RCC 7860 (cell line): ENCODE measurements around the gene ARHGEF39.

Experiments
- DNase-seq: peaks from one replicate; pipeline ENCODE4 v3.0.0-alpha.2; 2015; ENCODE audit warnings: low spot score
- FAIRE-seq: peaks from 2 replicates; lab custom pipeline; 2012; peaks lifted over from hg19 to GRCh38; lab: Jason Lieb, UNC

The ARHGEF39 gene

DNA sequence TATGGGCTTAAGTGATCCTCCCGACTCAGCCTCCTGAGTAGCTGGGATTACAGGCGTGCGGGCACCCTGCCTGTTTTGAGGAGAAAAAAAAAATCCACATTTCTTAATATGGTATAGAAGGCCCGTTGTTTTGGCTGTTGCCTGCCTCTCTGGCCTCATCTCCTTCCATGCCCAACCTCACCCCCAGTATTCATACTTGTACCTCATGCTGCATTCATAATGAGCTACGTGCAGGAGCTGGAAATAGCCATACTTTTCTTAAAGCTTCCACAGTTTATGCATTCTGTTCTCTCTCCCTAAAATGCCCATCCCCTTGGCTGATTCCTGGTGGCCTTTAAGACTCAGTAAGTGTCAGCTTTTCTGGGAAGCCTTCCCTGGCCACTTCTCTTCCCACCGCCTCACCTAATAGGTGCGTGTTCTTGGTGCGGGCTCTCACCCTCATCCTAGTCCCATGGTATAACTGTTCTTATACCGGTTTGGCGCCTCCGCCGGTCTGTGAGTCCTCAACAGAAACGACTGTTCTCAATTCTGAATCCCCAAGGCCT, 26.8 kb upstream of the ARHGEF39 start:
- DNase-seq (no peak), FAIRE-seq (no peak)

DNA sequence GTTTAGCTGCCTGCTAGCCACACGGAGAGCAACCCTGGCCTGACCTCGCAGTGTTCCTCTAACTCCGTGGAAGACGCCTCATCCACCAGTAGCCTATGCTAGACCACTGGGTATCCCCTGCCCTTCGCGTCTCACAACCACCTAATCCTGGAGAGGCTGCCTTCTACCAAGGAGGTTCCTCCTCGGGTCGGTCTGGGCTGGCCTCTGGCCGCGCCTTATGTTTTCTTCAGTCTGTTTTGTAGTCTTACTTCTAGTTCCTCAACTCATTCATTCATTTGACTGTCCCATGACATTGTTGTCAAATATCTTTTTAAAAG, 26.3 kb upstream of the ARHGEF39 start:
- FAIRE-seq (no peak), DNase-seq (no peak)

DNA sequence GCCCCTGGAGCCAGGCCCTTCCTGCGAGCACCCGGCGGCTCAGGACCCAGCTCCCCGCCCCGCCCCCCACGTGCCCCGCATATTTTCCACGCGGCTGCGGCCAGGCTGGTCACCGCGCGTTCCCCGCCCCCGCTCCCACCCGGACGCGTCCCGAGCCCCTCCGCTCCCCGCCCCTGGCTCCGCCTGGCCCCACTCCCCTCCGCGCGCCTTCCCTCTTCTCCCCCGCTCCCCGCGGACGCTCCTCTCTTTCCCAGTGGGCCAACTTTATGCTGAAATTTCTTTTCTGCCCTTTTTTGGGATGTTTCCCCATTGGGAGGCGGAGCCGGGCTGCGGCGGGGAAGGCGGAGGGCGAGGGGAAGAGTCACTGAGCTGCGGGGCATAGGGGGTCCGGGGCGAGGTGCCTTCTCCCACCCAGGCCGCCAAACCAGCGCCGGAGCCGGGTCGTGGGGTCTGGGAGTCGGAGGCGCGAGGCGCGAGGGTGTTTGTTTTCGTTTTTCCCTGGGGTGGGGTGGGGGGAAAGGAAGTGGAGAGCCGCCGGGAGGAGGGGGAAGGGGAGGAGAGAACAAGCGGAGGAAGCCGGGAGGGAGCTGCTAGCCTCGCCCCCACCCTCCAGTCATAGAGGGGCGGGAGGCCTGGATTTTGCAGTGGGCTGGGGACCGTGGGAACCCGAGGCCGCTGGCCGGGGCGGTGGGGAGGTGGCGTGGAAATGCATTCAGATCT, 25.8 kb upstream of the ARHGEF39 start:
- no peak for DNase-seq
- FAIRE-seq, result no peak

DNA sequence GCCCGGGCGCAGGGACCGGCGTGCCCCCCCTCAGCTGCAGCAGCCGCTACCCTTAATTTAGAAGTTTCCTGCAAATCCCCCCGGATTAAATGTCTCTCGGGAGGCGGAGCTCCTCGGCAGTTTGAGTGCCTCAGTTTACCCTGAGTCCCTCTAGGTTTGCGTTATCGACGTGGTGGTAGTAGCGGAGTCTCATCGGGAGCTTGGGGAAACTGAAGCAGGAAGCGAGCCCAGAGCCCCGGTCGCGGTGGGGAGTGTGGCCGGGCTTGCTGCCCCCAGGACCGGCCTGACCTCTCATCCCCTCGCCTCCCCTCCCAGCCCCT, 25.3 kb upstream of the ARHGEF39 start:
- DNase-seq (no peak), FAIRE-seq (no peak)

DNA sequence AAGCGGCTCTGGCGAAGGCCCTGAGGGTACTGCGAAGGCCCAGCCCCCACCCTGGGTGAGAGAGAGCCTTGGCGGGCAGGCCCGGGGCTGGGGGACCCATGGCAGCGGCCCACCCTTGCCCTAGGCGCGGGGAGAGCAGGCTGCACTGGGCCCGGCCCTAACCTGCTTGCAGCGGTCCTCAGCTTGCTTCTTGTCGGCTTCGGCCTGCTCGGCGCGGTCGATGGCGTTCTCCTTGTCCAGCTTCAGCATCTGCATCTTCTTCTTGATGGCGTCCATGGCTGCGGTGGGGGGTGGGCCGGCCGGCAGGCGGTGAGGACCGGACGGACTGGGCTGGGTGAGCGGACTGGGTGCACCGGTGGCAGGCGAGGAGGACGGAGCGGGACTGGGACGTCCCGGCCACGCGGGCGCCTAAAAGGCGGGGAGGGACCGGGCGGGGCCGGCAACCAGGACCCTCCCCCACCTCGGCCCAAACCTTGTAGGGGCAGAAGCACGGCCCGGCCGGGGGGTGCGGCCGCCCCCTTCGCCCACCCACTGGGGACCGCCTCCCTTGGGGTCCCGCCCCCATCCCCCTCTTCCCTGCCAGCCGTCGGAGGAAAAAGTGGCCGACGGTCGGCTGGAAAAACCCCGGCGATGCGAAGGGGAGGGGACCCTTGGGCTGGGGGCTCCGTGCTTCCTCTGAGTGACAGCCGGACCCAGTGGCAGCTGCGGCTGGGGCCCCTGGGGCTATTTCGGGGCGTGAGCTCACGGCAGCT, 24.7 kb upstream of the ARHGEF39 start, which contains the start of gene TPM2:
TPM2 (minus strand) TSS at position 384 of the 752 bp plus-strand sequence; CDS start at position 276, 108 bp downstream.
- FAIRE-seq (no peak), DNase-seq (no peak)

DNA sequence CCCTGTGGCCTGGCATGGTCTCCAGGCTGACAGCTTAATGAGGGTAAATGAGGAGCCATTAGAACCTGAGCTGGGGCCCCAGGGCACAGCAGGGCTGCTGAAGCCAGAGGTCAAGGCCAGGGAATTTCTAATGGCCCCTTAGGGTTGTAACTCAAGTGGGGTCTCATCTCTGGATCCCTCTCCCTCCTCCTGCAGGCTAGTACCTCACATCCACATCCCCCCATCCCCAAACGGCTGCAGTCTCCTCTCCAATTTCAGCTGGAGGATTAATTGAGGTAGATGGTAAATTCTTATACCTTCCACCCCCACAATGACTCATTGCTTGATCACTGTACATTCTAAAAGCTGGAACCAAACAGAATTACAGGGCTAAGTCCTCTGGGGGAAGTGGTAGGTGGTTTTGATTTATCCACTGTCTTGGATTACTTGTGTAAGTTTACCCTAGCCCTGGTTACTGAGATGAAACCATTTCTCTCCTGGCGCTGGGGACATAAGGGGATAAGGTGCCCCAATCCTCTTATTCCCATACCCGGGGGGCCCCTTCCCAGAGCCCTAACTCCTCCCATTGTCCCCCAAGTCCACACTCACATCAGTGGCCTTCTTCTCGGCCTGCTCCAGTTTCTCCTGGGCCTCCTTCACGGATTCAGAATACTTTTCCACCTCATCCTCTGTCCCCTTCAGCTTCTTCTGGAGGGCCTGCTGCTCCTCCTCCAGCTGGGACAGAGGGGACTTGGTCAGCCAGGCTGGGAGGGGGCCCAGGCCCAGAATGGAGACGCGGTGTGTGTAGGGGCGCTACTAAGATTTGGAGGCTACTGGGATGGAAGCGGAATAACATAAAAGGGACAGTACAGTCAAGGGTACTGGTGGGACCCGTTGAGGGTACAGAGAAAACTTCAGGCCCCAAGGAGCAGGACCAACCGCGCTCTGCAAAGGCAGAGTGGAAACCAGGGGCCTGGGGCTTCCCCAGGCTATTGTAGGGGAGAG, 23.9 kb upstream of the ARHGEF39 start:
- DNase-seq, result peak; percentile 78
- peak; percentile 86 for FAIRE-seq

DNA sequence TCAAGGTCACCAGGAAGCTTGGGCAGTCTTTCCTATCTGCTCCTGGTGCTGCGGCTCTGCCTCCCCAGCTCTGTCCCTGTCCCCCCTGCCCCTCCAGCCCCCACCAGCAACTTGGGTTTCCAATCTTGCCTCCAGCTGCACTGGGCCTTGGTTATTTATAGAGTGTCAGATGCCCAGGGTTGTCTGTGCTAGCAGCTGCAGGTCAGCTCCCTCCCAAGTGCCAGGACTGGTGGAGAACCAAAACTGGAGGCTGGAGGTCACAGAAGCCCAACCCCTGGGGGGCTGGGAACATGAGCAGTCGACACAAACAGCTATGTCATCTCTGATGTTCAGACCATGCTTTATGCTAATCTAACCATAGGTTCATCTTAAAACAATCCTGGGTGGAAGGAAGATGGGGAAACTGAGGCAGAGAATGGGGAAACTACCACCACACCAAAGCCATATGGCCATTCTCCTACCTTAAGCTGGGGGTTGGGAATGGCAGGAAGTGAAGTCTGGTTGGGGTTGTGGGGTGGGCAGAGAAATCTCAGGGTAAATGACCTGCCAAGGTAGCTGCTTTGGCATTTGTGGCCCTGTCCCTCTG, 23.1 kb upstream of the ARHGEF39 start:
- FAIRE-seq, result no peak
- DNase-seq, result no peak

DNA sequence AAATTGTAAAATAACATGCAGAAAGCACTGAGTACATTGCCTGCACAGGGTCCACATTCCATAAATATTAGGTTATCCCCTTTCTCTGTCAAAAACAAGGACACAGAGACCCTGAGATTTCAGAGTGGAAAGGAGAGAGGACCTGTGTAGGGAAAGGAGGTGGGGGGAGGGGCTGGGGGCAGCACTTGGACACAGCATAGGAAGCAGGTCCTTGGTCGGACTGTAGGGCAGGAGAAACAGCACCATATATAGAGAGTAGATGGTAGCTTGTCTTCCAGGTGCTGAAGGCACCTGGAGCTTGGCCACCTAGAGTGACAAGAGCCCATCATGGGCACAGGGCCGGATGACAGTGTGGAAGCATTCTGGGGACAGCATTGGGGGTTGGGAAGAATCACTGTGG, 22.3 kb upstream of the ARHGEF39 start:
- DNase-seq, result no peak
- no peak for FAIRE-seq

DNA sequence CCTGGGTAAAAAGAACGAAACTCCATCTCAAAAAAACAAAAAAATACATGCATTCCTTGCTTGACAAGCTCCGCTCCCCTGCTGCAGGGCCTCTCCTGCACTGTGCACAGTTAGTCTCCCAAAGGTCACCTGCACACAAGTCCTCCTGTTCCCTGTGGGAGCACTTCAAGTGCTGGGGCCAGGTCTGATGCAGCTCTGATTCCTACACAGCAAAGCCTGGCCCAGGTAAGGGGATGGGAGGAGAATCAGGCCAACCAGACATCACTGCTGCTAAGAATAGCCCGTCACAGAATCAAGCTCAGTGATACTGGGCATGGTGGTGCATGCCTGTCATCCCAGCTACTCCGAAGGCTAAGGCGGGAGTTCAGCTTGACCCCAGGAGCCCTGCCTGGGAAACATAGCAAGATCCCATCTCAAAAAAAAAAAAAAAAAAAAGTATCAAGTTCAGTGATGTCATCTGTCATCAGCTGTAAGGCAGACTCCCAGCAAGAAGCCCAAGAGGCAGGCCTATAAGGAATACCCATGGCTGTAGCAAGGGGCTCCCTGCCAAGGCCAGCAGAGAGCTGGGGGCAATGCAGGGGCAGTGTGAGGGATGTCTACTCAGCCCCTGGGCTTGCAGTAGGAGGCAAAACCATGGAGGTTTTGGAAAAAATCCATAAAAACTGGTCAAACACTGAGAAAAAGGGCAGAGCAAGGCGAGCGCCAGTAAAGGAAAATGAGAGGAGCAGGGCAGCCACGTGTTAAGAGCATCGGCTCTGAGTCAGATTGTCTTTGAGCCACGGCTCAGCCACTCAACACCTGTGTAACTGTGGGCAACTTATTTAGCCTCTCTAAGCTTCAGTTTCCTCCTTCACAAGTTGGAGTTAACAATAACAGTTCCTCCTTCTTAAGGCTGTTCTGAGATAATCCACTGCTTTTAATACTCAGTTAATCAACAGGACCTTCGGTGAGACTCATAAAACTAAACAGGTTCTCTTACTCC, 21.5 kb upstream of the ARHGEF39 start:
- DNase-seq, result no peak
- no peak for FAIRE-seq

DNA sequence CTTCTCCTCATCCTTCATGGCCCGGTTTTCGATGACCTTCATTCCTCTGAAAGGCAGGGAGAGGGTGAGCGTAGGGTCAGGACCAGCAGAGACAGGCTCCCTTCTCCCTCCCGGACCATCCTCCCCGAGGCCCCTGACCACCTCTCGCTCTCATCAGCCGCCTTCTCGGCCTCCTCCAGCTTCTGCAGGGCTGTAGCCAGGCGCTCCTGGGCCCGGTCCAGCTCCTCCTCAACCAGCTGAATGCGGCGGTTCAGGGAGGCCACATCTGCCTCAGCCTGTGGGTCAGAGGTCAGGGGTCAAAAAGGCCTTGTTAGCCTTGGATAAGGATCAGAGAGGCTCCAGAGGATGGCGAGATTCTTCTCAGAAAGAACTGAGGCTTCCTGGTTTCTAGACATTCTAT, 20.5 kb upstream of the ARHGEF39 start:
- no peak for FAIRE-seq
- no peak for DNase-seq

DNA sequence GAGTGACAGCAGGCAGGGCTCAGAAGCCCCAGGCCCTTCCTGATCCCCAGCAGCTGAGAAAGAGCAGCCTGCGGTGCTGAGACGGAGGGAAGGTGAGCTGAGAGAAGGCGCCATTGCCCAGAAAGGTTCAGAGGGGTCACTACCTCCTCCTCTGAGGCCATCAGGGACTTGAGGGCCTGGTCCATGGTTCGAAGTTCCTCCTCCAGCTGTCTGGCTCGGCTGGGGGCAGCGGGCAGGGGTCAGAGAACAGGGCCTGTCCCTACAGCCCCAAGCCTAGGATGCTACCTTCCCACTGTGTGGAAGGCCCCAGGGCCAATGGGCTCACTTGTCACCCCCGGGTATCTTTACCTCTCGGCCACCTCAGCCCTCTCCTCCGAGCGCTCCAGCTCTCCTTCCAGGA, 19.9 kb upstream of the ARHGEF39 start:
- DNase-seq, result no peak
- FAIRE-seq, result no peak

DNA sequence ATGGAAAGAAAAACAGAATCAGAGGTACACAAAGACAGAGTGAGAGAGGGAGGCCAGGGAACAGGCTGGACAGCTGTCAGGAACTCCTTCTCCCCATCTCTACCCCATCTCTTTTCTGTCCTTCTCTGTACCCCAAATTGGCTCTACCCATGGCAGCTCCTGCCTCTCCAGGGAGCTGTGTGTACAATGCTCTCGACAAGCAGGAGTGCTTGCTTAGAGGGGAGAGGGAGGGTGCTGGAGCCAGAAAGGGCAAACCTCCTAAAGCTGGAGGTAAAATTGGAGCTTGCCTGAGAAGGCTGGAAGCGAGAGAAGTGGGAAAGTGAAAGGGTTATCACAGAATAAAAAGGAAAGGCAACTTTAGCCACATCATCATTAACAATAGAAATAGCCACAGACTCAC, 18.3 kb upstream of the ARHGEF39 start:
- FAIRE-seq (no peak), DNase-seq (no peak)

DNA sequence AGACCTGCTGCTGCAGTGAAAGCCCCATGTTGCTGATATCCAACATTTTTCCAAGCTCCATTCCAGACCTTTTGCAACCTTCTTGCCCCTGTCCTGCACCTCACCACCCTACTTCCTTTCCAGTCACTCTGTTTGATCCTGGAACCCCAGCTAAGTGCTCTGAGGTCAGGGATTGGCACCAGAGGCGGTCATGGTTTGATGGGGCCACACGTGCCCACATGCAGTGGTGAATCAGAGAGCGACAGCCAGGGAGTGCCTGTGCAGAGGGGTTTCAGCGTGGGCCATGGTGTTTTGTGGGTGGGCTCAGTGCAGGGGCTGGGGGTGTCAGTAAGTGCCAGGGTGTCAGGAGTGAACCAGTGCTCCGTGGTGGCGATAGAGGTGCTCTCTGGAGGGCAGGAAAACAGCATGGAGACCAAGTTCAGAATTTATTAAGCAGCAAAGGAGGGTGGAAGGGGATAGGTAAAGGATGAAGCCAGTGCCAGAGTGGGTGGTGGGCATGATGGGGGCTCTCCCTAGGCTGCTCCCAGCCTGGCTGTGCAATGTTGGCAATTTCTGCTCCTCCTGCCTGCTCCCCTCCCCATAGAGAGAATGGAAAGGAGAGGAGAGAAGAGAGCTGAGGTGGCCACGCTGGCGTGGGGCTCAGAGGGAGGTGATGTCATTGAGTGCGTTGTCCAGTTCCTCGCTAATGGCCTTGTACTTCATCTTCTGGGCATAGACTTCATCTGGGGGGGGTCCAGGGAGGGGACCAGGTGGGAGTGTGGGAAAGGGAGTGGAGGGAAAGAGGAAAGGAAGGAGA, 17.7 kb upstream of the ARHGEF39 start:
- DNase-seq, result no peak
- FAIRE-seq, result no peak

DNA sequence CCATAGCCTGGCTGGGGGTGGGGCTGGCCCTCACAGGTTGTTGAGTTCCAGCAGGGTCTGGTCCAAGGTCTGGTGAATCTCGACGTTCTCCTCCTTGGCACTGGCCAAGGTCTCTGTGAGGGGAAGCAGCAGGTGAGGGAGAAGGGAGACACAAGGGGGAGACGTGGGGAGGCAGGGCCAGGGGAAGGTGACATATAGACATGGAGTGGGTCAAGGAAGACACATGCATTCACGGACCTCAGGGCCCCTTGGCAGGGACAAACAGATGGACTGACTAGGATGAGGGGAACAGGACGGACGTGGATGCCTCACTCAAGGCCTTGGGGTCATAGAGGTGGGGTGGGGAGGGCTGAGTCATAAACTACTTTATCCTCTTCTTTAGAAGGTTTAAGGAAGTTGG, 17.1 kb upstream of the ARHGEF39 start:
- DNase-seq (no peak), FAIRE-seq (no peak)

DNA sequence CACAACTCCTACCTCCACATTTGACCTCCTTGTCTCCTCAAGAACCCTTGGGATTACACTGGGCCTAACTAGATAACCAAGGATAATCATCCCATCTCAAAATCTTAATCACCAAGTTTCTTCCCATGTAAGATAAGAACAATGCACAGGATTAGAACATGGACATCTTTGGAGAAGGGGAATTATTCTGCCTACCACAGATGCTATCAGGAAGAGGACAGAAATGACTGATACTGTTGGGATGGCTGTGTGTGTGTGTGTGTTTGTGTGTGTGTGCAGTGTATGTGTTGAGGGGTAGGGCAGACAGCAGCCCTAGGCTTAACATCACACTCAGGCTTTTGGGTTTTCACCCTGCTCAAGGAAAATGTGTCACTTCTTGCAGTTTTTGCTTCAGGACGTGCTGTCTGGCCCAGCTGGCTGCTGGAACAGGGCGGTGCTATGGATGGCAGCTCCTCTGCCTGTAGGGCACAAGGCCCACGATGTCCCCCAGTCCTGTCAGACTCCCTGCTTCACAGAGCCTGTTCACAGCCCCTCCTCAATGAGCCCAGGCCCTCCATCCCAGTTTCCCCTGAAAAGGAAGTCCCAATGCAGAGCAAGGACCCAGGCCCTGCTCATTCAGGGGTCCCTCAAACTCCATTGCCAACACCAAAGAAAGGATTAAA, 16.5 kb upstream of the ARHGEF39 start:
- FAIRE-seq, result no peak
- DNase-seq, result no peak

DNA sequence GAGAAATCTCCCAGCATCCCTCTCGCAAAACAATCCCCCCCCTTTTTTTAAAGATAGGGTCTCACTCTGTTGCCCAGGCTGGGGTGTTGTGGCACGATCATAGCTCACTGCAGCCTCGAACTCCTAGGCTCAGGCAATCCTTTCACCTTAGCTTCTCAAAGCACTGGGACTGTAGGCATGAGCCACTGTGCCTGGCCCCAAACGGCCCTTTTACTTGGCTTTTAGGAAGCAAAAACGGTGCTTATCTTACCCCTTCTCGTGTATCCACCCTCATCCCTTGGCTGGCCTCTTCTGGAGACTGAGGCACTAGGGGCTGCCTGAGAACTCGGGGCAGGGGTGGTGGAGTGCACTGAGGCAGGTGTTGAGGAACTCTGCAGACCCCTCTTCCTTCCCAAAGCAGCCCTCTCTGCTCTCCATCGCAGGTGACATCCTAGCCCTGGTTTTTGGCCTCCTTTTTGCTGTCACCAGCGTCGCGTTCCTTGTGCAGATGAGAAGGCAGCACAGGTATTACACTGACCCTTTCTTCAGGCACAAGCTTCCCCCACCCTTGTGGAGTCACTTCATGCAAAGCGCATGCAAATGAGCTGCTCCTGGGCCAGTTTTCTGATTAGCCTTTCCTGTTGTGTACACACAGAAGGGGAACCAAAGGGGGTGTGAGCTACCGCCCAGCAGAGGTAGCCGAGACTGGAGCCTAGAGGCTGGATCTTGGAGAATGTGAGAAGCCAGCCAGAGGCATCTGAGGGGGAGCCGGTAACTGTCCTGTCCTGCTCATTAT, 15.5 kb upstream of the ARHGEF39 start:
- no peak for DNase-seq
- FAIRE-seq, result no peak

DNA sequence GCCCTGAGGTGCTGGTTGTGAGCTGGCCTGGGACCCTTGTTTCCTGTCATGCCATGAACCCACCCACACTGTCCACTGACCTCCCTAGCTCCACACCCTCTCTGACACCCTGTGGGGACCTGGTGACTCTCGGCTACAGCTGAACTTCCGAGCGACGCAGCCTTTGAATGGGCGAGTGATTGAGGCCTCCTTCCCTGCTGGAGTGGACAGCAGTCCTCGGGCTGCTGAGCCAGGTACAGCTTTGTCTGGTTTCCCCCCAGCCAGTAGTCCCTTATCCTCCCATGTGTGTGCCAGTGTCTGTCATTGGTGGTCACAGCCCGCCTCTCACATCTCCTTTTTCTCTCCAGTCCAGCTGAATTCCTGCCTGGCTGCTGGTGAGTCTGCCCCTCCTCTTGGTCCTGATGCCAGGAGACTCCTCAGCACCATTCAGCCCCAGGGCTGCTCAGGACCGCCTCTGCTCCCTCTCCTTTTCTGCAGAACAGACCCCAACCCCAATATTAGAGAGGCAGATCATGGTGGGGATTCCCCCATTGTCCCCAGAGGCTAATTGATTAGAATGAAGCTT, 14.9 kb upstream of the ARHGEF39 start:
- FAIRE-seq (no peak), DNase-seq (no peak)
